Activated CD4-positive, alpha-beta T cell treated with anti-CD3 and anti-CD28 coated beads for 4 hours (primary cell): ENCODE results near the gene PRR19.

Experiments
- DNase-seq, 2 donors: peaks; one replicate each; pipeline ENCODE4 v3.0.0-alpha.2; 2020

Gene PRR19

DNA sequence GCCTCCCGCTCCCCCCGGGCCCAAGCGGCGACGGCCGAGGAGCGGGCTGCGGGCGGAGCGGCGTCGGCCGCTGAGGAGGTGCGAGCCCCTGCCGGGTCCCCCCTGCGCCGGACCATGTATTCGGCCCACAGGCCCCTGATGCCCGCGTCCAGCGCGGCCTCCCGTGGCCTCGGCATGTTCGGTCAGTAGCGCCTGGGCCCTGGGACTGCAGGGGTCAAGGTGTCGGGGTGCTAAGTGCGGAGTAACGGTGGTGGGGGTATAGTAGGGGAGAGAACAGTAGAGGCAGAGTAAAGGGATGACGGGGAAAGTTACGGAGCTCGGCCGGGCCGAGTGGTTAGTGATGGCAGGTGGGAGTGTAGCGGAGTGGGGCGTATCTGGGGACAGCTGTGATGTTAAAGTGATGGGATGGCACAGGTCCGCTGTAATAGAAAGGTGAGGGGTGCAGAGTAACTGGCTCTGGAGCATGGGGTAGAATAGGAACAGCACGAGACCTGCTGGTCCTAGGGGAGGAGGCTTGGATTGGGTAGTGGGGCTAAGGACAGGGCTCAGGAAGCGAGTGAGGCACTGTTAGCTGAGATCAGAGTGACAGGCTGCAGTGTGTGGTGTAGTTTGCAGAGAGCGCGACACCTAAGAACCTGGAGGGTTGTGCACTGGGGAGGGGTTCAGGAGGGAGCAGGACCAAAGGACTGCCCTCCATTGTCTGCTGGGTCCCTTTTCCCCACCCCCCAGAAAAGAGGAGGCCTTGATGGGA is 17.2 kb upstream of the PRR19 start:
- DNase-seq = no peak

DNA sequence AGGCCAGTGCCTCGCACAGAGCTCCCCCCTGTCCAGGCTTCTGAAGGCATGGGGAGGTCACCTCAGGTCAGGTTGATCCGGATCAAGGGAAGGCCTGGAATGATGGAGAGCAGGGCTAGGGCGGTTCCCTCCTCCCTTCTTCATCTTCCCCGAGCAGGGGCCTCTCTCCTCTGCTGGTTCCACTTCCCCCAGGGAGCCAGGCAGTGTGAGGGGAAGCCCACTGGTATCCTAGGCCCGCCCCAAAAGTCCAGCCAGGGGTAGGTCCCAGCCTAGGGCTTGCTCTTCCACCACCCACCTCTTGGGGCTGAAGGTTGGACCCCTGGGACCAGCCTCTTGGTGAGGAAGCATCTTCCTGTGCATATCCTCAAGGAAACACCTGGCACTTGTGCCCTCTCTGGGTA is 16.4 kb upstream of the PRR19 start:
- DNase-seq = no peak

DNA sequence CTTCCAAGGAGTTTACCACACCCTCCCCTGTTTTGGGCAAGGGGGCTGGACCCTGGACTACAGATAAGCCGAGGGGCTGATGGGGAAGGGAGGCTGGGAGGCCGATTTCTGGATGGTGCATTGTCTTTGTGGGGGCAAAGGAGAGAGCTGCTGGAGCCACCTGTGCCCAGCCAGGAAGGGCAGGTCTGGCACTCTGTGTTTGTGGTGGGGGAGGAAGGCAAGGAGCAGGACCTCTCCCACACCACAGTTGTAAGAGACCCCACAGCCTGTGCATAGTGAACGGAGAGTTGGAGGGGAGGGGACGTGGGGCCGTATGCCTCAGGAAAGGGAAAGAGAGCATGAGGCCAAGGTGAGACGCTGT is 16.0 kb upstream of the PRR19 start:
- no peak for DNase-seq

- no peak for DNase-seq
Measured at GRCh38 chr19:42286349-42287016, 15.4 kb upstream of the PRR19 start.

GRCh38 chr19:42287017-42287826 is 14.7 kb upstream of the PRR19 start:
- no peak for DNase-seq

DNA sequence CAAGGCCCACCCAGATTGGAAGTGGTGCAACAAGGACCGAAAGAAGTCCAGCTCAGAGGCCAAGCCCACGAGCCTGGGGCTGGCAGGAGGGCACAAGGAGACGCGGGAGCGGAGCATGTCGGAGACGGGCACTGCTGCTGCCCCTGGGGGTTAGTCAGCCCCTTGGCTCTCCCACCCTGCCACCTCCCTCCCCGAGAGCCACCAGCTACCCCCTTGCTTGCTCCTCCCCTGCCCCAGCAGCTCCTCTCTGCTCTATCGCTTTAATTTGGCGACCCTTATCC is 14.2 kb upstream of the PRR19 start:
- no peak for DNase-seq

DNA sequence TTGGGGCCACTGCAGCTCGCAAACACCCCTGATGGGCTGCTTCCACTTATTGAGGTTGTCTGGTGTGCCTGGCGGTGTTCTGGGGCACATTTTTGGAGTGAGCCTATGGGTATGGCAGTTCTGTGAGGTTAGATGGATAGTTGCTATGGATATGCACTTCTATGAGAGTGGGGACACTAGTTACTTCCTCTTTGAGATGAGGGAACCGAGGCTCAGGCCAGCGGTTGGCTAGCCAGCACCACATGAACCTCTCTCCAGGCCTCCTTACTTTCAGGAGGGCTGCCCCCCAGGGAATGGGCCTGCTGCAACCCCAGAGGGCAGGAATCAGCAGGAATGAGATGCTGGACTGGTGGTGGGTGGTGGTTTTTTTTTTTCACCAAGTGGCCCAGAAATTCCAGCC is 13.5 kb upstream of the PRR19 start:
- no peak for DNase-seq

GRCh38 chr19:42288881-42289555 is 12.9 kb upstream of the PRR19 start:
- DNase-seq = no peak

DNA sequence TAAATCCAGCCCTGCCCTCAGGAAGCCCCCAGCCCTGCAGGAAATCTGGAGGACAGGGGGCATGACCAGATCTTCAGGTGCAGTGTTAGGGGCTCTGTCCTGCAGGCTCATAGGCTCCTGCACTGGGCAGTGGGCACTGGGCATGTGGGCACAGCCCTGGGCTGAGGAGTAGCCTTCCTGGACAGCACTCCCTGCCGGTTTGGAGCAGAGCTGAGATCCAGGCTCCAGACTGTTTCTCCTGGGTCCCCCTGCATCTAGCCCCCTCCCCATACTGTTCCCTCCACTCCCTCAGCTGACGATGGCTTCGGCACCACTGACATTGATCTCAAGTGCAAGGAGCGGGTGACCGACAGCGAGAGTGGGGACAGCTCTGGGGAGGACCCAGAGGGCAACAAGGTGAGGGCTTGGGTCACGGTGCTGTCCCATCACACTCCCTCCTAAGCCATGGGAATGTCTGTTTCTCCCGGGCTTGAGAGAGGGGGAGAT is 12.3 kb upstream of the PRR19 start:
- no peak for DNase-seq

DNA sequence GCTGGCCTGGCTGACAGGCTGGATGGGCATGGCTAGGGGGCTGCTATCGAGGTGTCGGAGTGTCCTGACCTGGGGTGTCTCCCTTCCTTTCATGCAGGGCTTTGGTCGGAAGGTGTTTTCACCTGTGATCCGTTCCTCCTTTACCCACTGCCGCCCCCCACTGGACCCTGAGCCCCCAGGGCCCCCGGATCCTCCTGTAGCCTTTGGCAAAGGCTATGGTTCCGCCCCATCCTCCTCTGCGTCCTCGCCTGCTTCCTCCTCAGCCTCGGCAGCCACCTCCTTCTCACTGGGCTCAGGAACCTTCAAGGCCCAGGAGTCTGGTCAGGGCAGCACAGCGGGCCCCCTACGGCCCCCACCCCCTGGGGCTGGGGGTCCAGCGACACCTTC is 11.8 kb upstream of the PRR19 start:
- DNase-seq = no peak

DNA sequence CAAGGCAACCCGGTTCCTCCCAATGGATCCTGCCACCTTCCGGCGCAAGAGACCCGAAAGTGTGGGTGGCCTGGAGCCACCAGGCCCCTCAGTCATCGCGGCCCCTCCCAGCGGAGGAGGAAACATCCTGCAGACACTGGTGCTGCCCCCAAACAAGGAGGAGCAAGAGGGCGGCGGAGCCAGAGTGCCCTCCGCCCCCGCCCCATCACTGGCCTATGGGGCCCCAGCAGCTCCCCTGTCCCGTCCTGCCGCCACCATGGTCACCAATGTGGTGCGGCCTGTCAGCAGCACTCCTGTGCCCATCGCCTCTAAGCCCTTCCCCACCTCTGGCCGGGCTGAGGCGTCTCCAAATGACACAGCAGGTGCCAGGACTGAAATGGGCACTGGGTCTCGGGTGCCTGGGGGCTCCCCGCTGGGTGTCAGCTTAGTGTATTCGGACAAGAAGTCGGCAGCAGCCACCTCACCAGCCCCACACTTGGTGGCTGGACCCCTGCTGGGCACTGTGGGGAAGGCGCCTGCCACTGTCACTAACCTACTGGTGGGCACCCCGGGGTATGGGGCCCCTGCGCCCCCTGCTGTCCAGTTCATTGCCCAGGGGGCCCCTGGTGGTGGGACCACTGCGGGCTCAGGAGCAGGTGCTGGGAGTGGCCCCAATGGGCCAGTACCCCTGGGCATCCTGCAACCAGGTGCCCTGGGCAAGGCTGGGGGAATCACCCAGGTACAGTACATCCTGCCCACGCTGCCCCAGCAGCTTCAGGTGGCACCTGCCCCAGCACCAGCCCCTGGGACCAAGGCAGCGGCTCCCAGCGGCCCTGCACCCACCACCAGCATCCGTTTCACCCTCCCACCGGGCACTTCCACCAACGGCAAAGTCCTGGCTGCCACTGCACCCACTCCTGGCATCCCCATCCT is 11.2 kb upstream of the PRR19 start:
- DNase-seq = peak; percentile 56 to 61

DNA sequence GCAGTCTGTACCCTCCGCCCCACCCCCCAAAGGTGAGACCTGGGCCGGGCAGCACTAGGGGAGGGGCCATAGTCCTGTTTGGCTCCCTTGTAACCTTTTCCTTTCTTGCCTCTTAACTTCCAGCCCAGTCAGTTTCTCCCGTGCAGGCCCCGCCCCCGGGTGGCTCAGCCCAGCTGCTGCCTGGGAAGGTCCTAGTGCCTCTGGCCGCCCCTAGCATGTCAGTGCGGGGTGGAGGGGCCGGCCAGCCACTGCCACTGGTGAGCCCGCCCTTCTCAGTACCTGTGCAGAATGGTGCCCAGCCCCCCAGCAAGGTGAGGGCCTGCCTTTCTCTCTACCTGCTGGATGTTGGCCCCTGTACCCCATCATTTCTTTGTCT is 10.5 kb upstream of the PRR19 start:
- DNase-seq = no peak

GRCh38 chr19:42292042-42292960 is 9.6 kb upstream of the PRR19 start:
- DNase-seq = no peak

DNA sequence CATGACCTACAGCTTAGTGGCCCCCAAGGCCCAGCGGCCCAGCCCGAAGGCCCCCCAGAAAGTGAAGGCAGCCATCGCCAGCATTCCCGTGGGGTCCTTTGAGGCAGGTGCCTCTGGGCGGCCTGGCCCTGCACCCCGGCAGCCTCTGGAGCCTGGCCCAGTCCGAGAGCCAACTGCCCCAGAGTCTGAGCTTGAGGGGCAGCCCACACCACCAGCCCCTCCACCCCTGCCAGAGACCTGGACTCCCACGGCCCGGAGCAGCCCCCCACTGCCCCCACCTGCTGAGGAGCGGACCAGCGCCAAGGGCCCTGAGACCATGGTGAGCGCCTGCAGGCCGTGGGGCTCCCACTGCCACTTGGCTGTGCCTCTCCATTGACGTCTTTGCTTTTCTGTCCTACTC is 9.0 kb upstream of the PRR19 start:
- no peak for DNase-seq

- no peak for DNase-seq
Measured at GRCh38 chr19:42293540-42293939, 8.4 kb upstream of the PRR19 start.

- no peak for DNase-seq
Measured at GRCh38 chr19:42293948-42294347, 8.0 kb upstream of the PRR19 start.

DNA sequence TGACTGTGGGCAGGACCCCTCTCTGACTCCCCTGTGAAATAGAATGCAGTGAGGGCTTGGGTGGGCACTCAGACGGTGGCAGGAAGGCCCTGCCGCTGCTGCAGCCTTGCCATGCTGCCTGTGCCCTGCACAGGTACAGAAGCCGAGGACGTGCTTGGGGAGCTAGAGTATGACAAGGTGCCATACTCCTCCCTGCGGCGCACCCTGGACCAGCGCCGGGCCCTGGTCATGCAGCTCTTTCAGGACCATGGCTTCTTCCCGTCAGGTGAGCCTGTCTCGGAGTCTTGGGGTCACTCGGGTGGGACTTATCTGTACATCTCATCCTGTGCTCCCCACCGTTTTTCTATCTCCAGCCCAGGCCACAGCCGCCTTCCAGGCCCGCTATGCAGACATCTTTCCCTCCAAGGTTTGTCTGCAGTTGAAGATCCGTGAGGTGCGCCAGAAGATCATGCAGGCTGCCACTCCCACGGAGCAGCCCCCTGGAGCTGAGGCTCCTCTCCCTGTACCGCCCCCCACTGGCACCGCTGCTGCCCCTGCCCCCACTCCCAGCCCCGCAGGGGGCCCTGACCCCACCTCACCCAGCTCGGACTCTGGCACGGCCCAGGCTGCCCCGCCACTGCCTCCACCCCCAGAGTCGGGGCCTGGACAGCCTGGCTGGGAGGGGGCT is 7.3 kb upstream of the PRR19 start:
- no peak for DNase-seq

GRCh38 chr19:42295342-42295741 is 6.6 kb upstream of the PRR19 start:
- no peak for DNase-seq

GRCh38 chr19:42295831-42296525 is 6.0 kb upstream of the PRR19 start:
- peak; percentile 76 to 94 for DNase-seq

- no peak for DNase-seq
Measured at GRCh38 chr19:42297039-42297438, 4.9 kb upstream of the PRR19 start.
